Keratinocyte (primary cell): ENCODE measurements around the gene LAMA2. TPM values are rescaled to one million over a fixed set of nuclear protein-coding genes. Genes with fewer than 3 reads are reported as not detected.

ENCODE experiments used
- DNase-seq: peaks from one replicate; pipeline ENCODE4 v3.0.0-alpha.2; 2011; ENCODE audit warnings: low read depth, missing footprints, low spot score
- FAIRE-seq: peaks from 2 replicates; lab custom pipeline; 2011; peaks lifted over from hg19 to GRCh38; lab: Jason Lieb, UNC
- H2AFZ ChIP-seq: 2 replicates; pipeline ENCODE4 v1.6.0; 2012; ENCODE audit warnings: low read length, control low read depth, inconsistent platforms; ENCODE audit not compliant: control insufficient read depth
- H3K27ac ChIP-seq: 2 replicates; pipeline ENCODE4 v1.5.1; 2011; ENCODE audit warnings: low read length; ENCODE audit not compliant: control insufficient read depth, insufficient read depth
- H3K27me3 ChIP-seq: 3 replicates; pipeline ENCODE4 v1.6.0; 2011; ENCODE audit warnings: low read length; ENCODE audit not compliant: control insufficient read depth, insufficient read depth; ENCODE audit errors: extremely low read depth
- H3K36me3 ChIP-seq, 2 experiments: 2 replicates in 1 of 2; 3 replicates in 1 of 2; pipeline ENCODE4 v1.5.1; 2011; ENCODE audit warnings: low read length in 2 of 2, mild to moderate bottlenecking in 1 of 2; ENCODE audit not compliant: control insufficient read depth in 2 of 2, insufficient read depth in 2 of 2; ENCODE audit errors: extremely low read depth in 1 of 2
- H3K4me1 ChIP-seq: 3 replicates; pipeline ENCODE4 v1.5.1; 2011; ENCODE audit warnings: low read length; ENCODE audit not compliant: control insufficient read depth, insufficient read depth; ENCODE audit errors: extremely low read depth
- H3K4me2 ChIP-seq: 3 replicates; pipeline ENCODE4 v1.6.0; 2011; ENCODE audit warnings: low read depth, low read length; ENCODE audit not compliant: control insufficient read depth, insufficient read depth; ENCODE audit errors: extremely low read depth
- H3K4me3 ChIP-seq, 3 experiments: fragments of 200-600 bp in 1 of 3; sonication (generic) in 1 of 3; 2 replicates in 2 of 3; 3 replicates in 1 of 3; pipeline ENCODE4 v1.5.1; 2011 to 2016; ENCODE audit warnings: low read length in 3 of 3, mild to moderate bottlenecking in 3 of 3, control low read depth in 2 of 3, inconsistent platforms in 1 of 3, low read depth in 1 of 3, mixed read lengths in 1 of 3, mixed run types in 1 of 3, moderate library complexity in 1 of 3; ENCODE audit not compliant: control insufficient read depth in 2 of 3, insufficient read depth in 2 of 3; ENCODE audit errors: extremely low read depth in 1 of 3
- H3K79me2 ChIP-seq: 2 replicates; pipeline ENCODE4 v1.6.0; 2012; ENCODE audit warnings: low read length; ENCODE audit not compliant: control insufficient read depth, insufficient read depth
- H3K9ac ChIP-seq: 3 replicates; pipeline ENCODE4 v1.6.0; 2011; ENCODE audit warnings: low read length; ENCODE audit not compliant: control insufficient read depth, insufficient read depth; ENCODE audit errors: extremely low read depth
- H3K9me1 ChIP-seq: 3 replicates; pipeline ENCODE4 v1.6.0; 2011; ENCODE audit warnings: low read length; ENCODE audit not compliant: control insufficient read depth, insufficient read depth; ENCODE audit errors: extremely low read depth
- H3K9me3 ChIP-seq: 2 replicates; pipeline ENCODE4 v1.5.1; 2012; ENCODE audit warnings: low read depth, low read length; ENCODE audit not compliant: control insufficient read depth
- H4K20me1 ChIP-seq: 3 replicates; pipeline ENCODE4 v1.6.0; 2011; ENCODE audit warnings: low read length; ENCODE audit not compliant: control insufficient read depth, insufficient read depth; ENCODE audit errors: extremely low read depth
- EZH2 ChIP-seq: IDR thresholded peaks from one replicate; pipeline ENCODE4 v1.6.1; 2012; ENCODE audit warnings: inconsistent platforms, mild to moderate bottlenecking, low read length, moderate library complexity
- dilution Hi-C: fragments of 300-500 bp; cut with MboI; formaldehyde crosslinking; loops from one replicate; pipeline ENCODE4 v1.7.0; 2020; ENCODE audit warnings: low sequenced_read_pairs; ENCODE audit not compliant: extremely low pct_ligation_motif_present
- polyA plus RNA-seq, 5 experiments: library from polyadenylated mRNA; depleted of rRNA in 3 of 5; stranded (reverse) in 3 of 5; stranded (forward) in 1 of 5; unstranded in 1 of 5; fragments of >200 nt; gene quantifications; 1 replicate in 1 of 5; 2 replicates in 3 of 5; 3 replicates in 1 of 5; pipeline versions ENCODE4 v1.2.1 to v1.2.3, GENCODE V29; 2011 to 2012; ENCODE audit warnings: missing spikeins in 2 of 5, low read depth in 1 of 5, low replicate concordance in 1 of 5
- TF ChIP-seq, protein P1 (sequence below), 3 experiments: IDR thresholded peaks in 1 of 3; conservative IDR thresholded peaks in 1 of 3; optimal IDR thresholded peaks in 1 of 3; 2 replicates in 2 of 3; 3 replicates in 1 of 3; pipeline versions ENCODE3 to v1.5.1; 2011; ENCODE audit warnings: low read length in 3 of 3, mild to moderate bottlenecking in 3 of 3, moderate library complexity in 2 of 3, control low read depth in 1 of 3, inconsistent platforms in 1 of 3; ENCODE audit not compliant: insufficient read depth in 2 of 3; ENCODE audit errors: extremely low read depth in 1 of 3

LAMA2 gene
- polyA plus RNA-seq, 1 donor (not counting 4 experiments of a cell fraction or from before 2014, with no cell fraction given), result 1.4 TPM

DNA sequence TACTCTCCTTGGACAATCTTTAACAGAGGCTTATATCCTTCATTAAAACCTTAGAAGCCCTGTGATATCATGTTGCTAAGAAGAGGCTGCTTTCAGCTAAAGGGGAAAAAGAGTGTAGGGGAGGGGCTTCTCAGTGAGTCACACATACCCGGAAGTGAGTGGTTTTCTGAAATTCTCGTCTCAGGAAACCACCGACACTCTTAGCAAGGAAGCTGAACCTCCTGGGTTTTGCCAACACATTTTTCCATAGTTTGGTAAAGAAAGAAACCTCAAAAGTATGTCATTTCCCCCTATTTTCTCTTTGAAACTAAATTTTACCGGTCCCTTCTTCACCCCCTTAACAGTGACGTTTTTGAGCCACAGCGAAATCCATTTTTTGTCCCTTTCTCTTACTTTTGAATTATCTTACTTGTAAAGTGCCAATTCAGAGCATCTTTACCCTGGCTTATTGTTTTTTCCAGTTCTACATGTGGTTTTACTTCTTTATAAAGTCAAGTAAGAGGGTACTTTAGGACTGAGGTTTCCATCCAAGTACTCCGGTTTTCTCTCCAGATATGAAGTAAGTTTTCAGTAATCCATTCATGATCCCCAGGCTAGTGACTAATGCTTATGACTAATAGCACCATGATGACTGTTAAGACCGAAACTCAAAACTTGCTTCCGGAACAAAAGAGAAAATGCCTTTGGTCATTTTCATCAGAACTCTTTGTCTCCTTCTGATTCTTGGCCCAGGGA lies 607.8 kb downstream of the LAMA2 start:
- peak; percentile 92 for DNase-seq
- no peaks in the 10 kb centered on the region for H3K36me3 ChIP-seq
- TF ChIP-seq, protein P1, sequence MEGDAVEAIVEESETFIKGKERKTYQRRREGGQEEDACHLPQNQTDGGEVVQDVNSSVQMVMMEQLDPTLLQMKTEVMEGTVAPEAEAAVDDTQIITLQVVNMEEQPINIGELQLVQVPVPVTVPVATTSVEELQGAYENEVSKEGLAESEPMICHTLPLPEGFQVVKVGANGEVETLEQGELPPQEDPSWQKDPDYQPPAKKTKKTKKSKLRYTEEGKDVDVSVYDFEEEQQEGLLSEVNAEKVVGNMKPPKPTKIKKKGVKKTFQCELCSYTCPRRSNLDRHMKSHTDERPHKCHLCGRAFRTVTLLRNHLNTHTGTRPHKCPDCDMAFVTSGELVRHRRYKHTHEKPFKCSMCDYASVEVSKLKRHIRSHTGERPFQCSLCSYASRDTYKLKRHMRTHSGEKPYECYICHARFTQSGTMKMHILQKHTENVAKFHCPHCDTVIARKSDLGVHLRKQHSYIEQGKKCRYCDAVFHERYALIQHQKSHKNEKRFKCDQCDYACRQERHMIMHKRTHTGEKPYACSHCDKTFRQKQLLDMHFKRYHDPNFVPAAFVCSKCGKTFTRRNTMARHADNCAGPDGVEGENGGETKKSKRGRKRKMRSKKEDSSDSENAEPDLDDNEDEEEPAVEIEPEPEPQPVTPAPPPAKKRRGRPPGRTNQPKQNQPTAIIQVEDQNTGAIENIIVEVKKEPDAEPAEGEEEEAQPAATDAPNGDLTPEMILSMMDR (optimal IDR thresholded peaks at IDR 0.05 in 1 of 3, IDR thresholded peaks at IDR 0.05 in 1 of 3, conservative IDR thresholded peaks at IDR 0.05 in 1 of 3; ENCODE audit: extremely low read depth in 1 of 3, insufficient read depth in 2 of 3, low read length in 3 of 3), result no peak
- no peak for TF ChIP-seq EZH2
- H3K27me3 ChIP-seq, result no peaks in the 10 kb centered on the region
- H4K20me1 ChIP-seq, result no peaks in the 10 kb centered on the region
- peaks cover 55% of the 10 kb centered on the region for H3K4me1 ChIP-seq
- dilution Hi-C loops, result no loop called here
- peak overlapping the region; percentile 100 for H3K27ac ChIP-seq
- H3K4me2 ChIP-seq, result peak overlapping the region; percentile 90
- H2AFZ ChIP-seq, result peak overlapping the region; percentile 31
- H3K9me3 ChIP-seq, result no peaks in the 10 kb centered on the region
- peak overlapping the region; percentile 95 for H3K9ac ChIP-seq
- H3K9me1 ChIP-seq, result no peaks in the 10 kb centered on the region
- peak overlapping the region; percentile 4 to 69 (median 50) for H3K4me3 ChIP-seq
- H3K79me2 ChIP-seq, result no peaks in the 10 kb centered on the region
- peak; percentile 96 for FAIRE-seq

DNA sequence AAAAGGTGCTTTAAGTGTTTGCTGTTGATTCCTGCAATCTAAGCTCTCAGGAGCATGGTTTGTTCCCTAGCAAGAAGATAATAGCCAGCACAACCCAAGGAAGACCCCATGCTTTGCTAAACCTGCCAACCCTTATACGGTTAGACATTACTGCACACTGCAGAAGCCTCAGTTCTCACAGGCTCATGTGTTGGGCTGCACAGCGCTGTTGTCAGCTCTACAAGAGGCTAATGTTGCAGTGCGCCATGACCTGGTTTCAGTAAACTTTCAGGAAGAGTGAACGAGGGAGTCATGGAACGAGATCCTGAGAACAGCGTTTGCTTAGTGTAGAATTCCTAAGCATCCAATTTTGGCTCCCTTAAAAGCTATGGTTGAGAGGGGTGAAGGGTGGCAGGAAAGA lies 608.5 kb downstream of the LAMA2 start:
- FAIRE-seq (no peak), DNase-seq (no peak)
- TF ChIP-seq, protein P1 (optimal IDR thresholded peaks at IDR 0.05 in 1 of 3, IDR thresholded peaks at IDR 0.05 in 1 of 3, conservative IDR thresholded peaks at IDR 0.05 in 1 of 3; ENCODE audit: extremely low read depth in 1 of 3, insufficient read depth in 2 of 3, low read length in 3 of 3), result no peak
- no peak for TF ChIP-seq EZH2
- Histone ChIP-seq H3K27me3 (no peaks in the 10 kb centered on the region), H3K79me2 (no peaks in the 10 kb centered on the region), H3K9me1 (no peaks in the 10 kb centered on the region), H3K36me3 (no peaks in the 10 kb centered on the region), H3K9ac (peak overlapping the region; percentile 95), H3K4me3 (no peak overlapping the region), H3K4me2 (peak overlapping the region; percentile 90), H4K20me1 (no peaks in the 10 kb centered on the region), H3K9me3 (no peaks in the 10 kb centered on the region), H3K27ac (peak overlapping the region; percentile 100), H3K4me1 (peaks cover 55% of the 10 kb centered on the region), H2AFZ (no peak overlapping the region)
- dilution Hi-C loops, result no loop called here
